K562 treated with DMSO at 1 percent for 24 hours (cell line): Measurements from ENCODE around the gene DHX34. TPM values are rescaled to one million over a fixed set of nuclear protein-coding genes. Genes with fewer than 3 reads are reported as not detected.

ENCODE experiments used
- total RNA-seq: library from RNA; unstranded; fragments of 300-600 nt; gene quantifications from 2 replicates; pipeline ENCODE4 v1.2.3, GENCODE V29; 2022; ENCODE audit warnings: low read depth; ENCODE audit not compliant: insufficient read depth

DHX34 gene, protein sequence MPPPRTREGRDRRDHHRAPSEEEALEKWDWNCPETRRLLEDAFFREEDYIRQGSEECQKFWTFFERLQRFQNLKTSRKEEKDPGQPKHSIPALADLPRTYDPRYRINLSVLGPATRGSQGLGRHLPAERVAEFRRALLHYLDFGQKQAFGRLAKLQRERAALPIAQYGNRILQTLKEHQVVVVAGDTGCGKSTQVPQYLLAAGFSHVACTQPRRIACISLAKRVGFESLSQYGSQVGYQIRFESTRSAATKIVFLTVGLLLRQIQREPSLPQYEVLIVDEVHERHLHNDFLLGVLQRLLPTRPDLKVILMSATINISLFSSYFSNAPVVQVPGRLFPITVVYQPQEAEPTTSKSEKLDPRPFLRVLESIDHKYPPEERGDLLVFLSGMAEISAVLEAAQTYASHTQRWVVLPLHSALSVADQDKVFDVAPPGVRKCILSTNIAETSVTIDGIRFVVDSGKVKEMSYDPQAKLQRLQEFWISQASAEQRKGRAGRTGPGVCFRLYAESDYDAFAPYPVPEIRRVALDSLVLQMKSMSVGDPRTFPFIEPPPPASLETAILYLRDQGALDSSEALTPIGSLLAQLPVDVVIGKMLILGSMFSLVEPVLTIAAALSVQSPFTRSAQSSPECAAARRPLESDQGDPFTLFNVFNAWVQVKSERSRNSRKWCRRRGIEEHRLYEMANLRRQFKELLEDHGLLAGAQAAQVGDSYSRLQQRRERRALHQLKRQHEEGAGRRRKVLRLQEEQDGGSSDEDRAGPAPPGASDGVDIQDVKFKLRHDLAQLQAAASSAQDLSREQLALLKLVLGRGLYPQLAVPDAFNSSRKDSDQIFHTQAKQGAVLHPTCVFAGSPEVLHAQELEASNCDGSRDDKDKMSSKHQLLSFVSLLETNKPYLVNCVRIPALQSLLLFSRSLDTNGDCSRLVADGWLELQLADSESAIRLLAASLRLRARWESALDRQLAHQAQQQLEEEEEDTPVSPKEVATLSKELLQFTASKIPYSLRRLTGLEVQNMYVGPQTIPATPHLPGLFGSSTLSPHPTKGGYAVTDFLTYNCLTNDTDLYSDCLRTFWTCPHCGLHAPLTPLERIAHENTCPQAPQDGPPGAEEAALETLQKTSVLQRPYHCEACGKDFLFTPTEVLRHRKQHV
- total RNA-seq: 22.4 and 23.0 TPM in 2 replicates

DNA sequence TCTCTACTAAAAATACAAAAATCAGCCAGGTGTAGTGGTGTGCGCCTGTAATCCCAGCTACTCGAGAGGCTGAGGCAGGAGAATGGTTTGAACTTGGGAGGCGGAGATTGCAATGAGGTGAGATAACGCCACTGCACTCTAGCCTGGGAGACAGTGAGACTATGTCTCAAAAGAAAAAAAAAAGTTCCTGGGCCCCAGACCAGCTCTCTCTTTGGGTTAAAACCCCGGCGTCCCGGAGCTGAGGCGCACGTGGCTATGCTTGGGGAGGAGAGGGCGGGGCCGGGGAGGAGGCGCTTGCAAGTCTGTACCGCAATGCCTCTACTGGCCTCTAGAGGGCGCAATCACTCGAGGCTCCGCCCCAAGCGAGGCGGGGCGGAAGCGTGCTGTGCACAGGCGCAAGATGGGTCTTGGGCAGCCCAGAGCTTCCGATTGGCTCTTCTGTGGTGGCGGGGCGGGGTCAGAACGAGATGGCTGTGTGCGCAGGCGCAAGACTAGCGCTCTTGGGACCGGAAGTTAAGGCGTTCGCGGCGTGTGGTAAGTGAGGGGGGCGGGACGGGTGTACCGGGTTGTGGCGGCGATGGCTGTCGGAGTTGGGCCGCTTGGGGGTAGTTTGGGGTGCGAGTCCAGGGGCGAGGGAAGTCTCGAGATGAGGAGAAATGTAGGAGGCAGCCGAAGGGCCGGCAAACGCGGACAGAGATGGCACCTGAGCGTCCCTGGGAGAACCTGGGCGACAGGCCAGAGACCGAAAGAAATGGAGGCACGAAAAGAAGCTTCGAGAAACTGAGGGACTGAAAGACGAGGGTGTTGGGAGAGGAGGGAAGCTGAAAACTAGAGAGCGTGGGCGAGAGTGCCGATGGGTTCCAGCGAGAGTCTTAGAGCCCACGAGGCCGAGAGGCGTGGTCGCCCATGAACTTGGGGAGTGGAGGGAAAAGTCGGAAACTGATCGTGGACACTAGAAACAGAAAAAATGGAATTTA is at the start of gene DHX34:
TSS of gene DHX34 (plus strand) at position 497 of the 977 bp plus-strand sequence. CDS start 3,716 bp downstream, outside the sequence.

GRCh38 chr19:47309608-47310007 is 39.5 kb upstream of the DHX34 start, which contains the start of gene C5AR1:
Gene C5AR1 (plus strand): TSS chr19:47309861. CDS start chr19:47309896, 35 bp downstream.

DNA sequence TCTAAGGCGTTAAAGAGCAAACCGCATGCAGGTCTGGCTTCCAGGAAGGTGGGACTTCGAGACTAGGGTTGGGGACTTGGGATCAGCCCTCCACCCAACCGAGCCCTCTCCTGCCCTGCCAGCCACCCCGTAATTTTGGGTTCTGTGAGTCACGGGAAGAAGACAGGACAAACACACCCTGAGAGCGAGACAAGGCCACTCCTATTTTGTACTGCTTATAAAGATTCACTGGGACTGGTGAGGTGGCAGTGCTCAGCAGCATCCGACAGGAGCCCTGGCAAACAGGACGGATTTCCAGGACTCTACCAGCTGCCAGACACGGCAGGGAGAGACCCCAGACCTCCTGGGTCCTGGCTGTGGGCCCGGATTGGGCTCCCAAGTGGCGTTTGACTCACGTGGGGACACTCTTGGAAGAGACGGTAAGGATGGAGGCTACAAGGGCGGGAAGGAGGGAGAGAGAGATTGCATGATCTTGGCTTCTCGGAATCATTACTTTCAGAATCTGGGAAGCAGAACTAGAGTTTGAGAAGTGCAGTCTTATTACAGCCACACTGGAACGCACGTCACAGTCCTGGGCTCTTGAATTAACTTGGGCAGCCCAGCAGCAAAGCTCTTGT is 17.1 kb upstream of the DHX34 start, which contains the start of gene C5AR2:
TSS of gene C5AR2 (plus strand) at position 245 of the 617 bp plus-strand sequence. CDS start 8,625 bp downstream, outside the sequence.

DNA sequence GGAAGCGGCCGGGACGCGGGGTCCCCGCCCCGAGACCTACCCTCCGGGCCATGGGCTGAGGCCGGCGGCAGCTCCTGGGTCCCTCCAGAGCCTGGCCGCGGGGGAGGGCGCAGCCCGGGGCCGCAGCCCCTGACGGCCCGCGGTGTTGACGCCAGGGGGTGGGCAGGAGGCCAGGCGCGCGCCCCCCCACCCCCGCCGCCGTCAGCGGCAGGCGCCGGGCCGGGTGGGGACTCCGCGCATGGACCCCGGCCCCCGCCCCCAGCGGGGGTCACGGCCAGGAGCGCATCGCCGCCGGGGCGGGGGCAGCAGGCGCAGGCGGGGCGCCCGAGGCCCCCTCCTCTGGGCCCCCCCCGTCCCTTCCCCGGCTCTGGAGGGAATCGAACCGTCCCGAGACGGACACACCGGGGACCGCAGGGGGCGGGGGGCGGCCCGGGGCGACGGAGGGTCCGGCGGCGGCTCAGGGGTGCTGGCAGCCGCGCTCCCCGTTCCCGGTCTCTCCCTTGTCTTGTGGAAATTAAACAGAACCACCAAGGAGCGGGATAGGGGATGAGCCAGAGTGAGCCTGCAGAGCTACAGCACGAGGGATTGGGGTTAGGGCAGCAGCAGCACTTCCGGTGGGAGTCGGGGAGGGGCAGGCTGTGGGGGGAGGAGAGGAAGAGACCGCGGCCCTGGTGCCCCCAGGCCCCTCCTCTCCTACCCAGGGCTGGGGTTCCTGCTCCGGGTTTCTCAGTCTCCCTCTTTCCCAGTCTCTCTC is 70.1 kb downstream of the DHX34 start, which contains the start of gene MEIS3:
TSS of gene MEIS3 (minus strand) at position 498 of the 754 bp plus-strand sequence. CDS start at position 52, 446 bp downstream.

Other genes starting within 250 kb of the DHX34 start
- 14.1 and 14.6 TPM in 2 replicates for gene ZC3H4, start 235.5 kb upstream of the DHX34 start, total RNA-seq
- gene SAE1, start 218.5 kb upstream of the DHX34 start, total RNA-seq: 250 and 259 TPM in 2 replicates
- gene BBC3, start 118.1 kb upstream of the DHX34 start, total RNA-seq: 61.1 and 68.9 TPM in 2 replicates
- 25.0 and 30.2 TPM in 2 replicates for gene CCDC9, start 92.8 kb upstream of the DHX34 start, total RNA-seq
- 34.3 and 43.4 TPM in 2 replicates for gene INAFM1, start 74.4 kb upstream of the DHX34 start, total RNA-seq
- 0.80 and 2.4 TPM in 2 replicates for gene C5AR1, start 39.5 kb upstream of the DHX34 start, total RNA-seq
- 0.14 and 0.22 TPM in 2 replicates for gene C5AR2, start 17.1 kb upstream of the DHX34 start, total RNA-seq
- gene MEIS3, start 70.2 kb downstream of the DHX34 start, total RNA-seq: 8.9 and 9.3 TPM in 2 replicates
- 0.71 and 1.3 TPM in 2 replicates for gene SLC8A2, start 122.6 kb downstream of the DHX34 start, total RNA-seq
- 10.7 and 11.6 TPM in 2 replicates for gene KPTN, start 134.9 kb downstream of the DHX34 start, total RNA-seq
- 137 and 139 TPM in 2 replicates for gene NAPA, start 165.7 kb downstream of the DHX34 start, total RNA-seq
- 0.31 and 0.42 TPM in 2 replicates for gene ZNF541, start 223.8 kb downstream of the DHX34 start, total RNA-seq